SIG-M5 treated with dmso at 0.1 percent for 504 hours (cell line): ENCODE data around the gene NDUFS2.
"Not testable (repeated sequence)": the region's sequence is repeated elsewhere in the genome, so short reads cannot be mapped to it uniquely, and the experiment has no call there.

Experiments
- DNase-seq: peaks from one replicate; lab custom pipeline; 2025; ENCODE audit not compliant: unreplicated experiment; lab: John Stamatoyannopoulos, UW

Gene NDUFS2

DNA sequence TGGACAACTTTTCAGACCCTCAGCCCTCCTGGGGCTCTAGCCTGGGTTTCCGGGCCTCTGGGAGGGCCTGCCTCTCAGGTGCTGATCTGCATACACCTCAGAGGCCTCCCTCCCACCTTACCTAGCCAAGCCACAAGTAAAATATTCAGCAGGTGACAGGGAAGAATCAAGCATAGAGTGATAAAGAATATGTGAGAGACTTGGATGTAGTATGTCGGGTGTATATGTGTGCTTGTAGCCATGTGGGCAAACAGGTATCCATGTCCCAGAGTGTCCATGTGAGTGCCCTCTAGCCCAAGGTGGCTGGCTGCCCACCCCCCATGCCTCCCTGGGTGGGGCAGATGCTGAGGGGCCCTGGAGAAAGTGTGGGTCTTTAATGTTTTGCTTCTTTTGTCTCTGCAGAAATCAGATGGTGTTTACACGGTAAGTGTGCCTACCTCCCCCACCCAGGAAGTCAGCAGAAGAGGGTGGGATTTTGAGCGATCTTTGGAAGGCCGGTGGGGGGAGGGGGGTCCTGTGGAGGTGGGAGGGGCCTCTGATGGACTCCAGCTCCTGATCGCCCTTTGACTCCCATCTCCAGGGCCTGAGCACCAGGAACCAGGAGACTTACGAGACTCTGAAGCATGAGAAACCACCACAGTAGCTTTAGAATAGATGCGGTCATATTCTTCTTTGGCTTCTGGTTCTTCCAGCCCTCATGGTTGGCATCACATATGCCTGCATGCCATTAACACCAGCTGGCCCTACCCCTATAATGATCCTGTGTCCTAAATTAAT lies 16.3 kb downstream of the NDUFS2 start:
- no peak for DNase-seq

GRCh38 chr1:161219078-161219892 lies 17.1 kb downstream of the NDUFS2 start:
- DNase-seq = no peak

- no peak for DNase-seq
Measured at GRCh38 chr1:161220002-161220401, 17.8 kb downstream of the NDUFS2 start.

DNA sequence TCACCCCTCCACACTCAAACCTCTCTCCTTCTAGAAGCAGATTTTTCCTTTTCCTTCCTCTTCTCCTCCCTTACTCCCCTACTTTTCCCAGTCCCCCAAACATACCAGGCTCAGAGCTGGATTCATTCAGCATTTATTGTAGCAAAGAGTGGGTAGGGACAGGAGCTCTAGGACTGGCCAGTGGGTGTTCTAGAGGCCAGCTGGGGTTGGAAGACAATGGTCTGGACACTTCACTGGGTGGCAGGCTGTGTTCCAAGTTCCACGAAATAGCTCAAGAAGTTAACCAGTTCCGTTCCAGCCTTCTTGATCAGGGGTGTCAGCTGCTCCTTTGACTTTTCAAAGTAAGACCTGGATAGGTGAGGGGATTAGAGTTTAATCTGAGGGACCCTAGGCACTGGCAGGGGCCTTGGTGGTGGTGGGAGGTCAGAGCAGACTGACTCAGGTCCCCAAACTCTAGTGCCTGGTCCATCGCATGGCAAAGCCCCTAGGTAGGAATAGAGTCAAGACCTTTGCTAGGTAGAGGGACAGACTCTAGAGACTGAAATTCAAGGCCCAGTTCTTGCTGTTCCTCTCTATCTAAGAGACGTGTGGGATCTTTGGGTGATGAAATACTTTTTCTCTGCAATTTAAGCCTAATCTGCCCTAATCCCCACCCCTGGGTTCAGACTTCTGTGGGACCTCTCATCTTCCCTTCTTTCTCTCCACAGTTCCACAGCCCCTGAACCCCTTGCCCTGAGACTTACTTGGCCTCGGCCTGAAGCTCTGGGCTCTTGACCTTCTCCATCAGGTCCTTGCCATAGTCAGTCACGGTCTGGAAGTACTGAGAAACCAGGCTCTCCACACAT lies 20.2 kb downstream of the NDUFS2 start:
- DNase-seq = no peak

- no peak for DNase-seq
Measured at GRCh38 chr1:161223805-161224694, 21.9 kb downstream of the NDUFS2 start.

DNA sequence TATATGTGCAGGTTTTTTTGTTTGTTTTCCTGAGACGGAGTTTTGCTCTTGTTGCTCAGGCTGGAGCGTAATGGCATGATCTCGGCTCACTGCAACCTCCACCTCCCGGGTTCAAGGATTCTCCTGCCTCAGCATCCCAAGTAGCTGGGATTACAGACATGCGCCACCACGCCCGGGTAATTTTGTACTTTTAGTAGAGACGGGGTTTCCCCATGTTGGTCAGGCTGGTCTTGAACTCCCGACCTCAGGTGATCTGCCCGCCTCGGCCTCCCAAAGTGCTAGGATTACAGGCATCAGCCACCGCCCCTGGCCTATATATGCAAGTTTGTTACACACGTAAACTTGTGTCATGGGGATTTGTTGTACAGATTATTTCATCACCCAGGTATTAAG lies 22.5 kb downstream of the NDUFS2 start:
- not testable (repeated sequence) for DNase-seq

GRCh38 chr1:161225178-161225533 lies 23.0 kb downstream of the NDUFS2 start:
- no peak for DNase-seq

- DNase-seq = peak; percentile 100
Measured at GRCh38 chr1:161225534-161226319, 23.6 kb downstream of the NDUFS2 start, which contains the start of gene TOMM40L. Gene TOMM40L (plus strand): TSS chr1:161226060. CDS start chr1:161226490, 430 bp downstream.

GRCh38 chr1:161226320-161226711 lies 24.1 kb downstream of the NDUFS2 start:
- DNase-seq = no peak

DNA sequence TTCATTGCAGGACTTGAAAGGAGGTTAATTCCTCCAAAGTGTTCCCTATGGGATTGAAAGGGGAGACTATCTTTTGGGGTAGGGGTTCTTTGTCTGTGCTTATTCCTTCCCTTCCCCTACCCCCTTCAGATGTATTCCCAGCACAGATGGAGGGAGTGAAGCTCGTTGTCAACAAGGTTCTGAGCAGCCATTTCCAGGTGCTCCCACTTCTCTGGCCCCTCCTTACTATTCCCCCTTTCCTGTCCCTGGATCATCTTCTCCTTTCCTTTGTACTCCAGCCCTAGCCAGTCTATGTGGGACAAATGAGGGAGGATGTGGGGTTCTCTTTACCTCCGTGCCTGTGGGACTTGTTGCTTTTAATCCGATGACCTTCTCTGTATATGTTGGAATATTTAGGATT lies 24.6 kb downstream of the NDUFS2 start:
- DNase-seq = no peak

DNA sequence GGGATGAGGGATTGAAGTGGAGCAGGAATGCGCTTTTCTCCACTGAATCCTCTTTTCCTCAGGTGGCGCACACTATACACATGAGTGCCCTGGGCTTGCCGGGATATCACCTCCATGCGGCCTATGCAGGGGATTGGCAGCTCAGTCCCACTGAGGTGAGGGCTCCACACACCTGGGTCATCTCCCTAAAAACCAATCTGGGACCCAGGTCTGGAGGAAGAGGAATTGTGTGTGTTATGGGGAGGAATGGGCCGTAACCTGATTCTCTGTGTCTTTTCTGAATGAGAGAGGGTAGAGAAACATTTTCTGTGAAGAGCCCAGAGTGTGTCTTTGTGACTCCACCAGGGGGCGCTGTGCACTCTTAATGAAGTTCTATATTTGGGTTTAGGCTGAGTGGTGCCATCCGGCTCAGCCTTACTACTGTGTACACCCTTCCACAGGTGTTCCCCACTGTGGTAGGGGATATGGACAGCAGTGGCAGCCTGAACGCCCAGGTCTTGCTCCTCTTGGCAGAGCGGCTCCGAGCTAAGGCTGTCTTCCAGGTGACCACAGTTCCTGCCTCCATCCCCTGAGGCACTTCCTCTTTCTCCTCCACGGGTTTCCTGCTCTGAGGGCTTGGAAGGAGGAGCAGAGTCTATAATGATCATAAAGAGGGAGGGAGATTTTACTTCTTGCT lies 25.2 kb downstream of the NDUFS2 start:
- DNase-seq = peak; percentile 96

GRCh38 chr1:161228032-161228431 lies 25.9 kb downstream of the NDUFS2 start:
- no peak for DNase-seq

DNA sequence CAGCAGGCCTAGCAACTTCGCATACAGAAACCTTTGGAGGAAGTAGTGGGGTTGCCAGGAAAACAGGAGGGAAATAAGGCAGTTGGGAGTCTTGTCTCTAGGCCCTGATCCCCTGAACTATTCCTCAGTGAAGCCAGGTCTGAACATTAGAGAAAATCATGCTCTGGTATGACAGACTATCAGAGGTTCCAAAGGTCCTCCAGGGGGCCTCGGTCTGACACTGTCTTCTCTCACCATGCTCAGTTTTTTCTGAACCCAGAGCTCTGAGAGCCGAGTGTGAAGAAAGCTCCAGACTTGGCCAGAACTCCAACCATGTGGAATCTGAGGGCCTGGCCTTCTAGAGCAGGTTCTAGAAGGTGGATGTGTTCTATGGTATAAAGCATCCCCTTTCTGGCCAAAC lies 27.7 kb downstream of the NDUFS2 start:
- no peak for DNase-seq

- no peak for DNase-seq
Measured at GRCh38 chr1:161230762-161231161, 28.6 kb downstream of the NDUFS2 start.

DNA sequence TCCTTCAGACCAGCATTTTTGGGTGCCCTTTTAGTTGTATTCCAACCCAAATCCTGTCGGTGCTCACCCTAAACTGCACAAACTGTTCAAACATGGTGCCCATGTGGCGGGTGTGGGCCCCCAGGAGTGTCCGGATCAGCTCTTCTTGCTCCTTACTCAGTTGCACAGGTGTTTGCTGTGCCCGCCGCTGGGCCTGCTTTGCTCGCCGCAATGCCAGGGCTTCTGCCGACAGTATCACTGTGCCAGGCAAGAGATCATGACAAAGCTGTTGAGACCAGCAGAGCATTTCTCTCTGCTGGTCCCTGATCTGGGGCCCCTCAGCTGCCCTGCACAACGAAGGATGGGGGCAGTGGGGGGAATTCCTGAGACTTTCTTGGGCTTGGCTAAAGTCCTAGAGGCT lies 30.9 kb downstream of the NDUFS2 start:
- DNase-seq = no peak

DNA sequence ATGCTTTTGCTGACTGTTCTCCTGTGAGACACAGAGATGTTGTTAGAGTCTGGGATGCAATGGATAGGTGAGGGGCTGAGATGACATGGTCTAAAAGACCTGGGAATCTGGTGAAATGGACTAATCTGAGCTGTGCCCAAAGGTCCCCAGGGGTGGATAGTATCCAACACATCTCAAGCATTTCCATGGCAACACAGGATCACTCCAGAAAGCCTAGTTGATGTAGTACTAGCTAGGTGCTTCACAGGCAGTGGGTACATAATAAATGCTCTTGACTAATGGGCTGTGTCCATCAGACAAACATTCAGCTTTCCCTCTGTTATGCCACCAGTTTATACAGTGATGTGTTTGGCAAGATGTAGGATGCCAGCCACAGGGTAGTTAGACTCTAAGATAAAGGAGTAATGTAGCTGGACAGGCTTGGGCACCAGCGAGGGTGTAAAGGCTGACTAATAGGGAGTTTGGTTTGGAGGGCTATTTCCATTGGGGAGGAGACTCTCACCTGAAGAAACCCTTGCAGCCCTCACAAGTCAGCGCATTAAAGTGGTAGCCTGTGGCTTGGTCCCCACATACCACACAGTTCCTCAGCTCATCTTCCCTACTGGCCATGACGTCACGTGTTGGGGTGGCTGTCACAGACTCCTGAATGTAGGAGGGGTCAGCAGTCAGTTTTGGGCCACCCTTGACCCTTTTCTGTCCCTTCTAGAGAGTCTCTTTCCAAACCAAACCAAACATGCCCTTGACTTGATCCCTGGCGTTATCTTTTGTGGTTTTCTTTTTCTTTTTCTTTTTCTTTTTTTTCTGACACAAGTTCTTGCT lies 34.0 kb downstream of the NDUFS2 start:
- DNase-seq = no peak

GRCh38 chr1:161238039-161238473 lies 35.9 kb downstream of the NDUFS2 start, which contains the start of gene NR1I3:
Gene NR1I3 (minus strand): TSS chr1:161238203. CDS start chr1:161236565, 1,638 bp downstream.
- no peak for DNase-seq

DNA sequence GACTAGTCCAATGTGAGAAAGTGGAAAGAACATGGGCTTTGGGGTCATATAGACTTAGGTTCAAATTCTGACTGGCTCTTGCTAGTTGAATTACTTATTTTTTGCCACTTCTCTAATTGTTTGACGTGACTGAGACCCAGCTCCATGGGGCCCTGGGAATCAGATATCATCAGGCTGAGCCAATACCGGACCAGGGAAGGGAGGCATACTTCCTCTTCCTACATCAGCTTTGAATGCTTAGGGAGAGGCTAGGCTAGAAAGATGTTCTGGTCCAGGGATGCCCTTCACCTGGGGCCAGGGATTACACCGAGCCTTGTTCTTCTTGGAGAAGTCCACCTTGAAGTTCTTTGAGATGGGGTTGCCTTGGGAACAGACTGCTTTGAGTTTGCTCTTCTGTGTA lies 39.5 kb downstream of the NDUFS2 start:
- peak; percentile 48 for DNase-seq
